ENCODE results near the gene SH3BP5L.

Gene SH3BP5L

GRCh38 chr1:248825136-248825535 is 579 bp downstream of the SH3BP5L start:
- DNase-seq = no peak

GRCh38 chr1:248824701-248825100 is 1.0 kb downstream of the SH3BP5L start:
- DNase-seq = no peak

- DNase-seq = no peak
Measured at GRCh38 chr1:248824301-248824700, 1.4 kb downstream of the SH3BP5L start.

- no peak for DNase-seq
Measured at GRCh38 chr1:248823517-248824001, 2.2 kb downstream of the SH3BP5L start.

- DNase-seq = no peak
Measured at GRCh38 chr1:248822148-248823032, 3.3 kb downstream of the SH3BP5L start.

GRCh38 chr1:248821641-248822040 is 4.1 kb downstream of the SH3BP5L start:
- DNase-seq = no peak

- DNase-seq = no peak
Measured at GRCh38 chr1:248821101-248821500, 4.6 kb downstream of the SH3BP5L start.

GRCh38 chr1:248820041-248820585 is 5.6 kb downstream of the SH3BP5L start:
- DNase-seq = no peak

- no peak for DNase-seq
Measured at GRCh38 chr1:248818505-248819374, 7.0 kb downstream of the SH3BP5L start.

- DNase-seq = no peak
Measured at GRCh38 chr1:248817065-248817464, 8.7 kb downstream of the SH3BP5L start.

- DNase-seq = no peak
Measured at GRCh38 chr1:248816042-248816851, 9.5 kb downstream of the SH3BP5L start.

GRCh38 chr1:248815407-248816034 is 10.2 kb downstream of the SH3BP5L start:
- DNase-seq = no peak

GRCh38 chr1:248814351-248814750 is 11.4 kb downstream of the SH3BP5L start:
- no peak for DNase-seq

- no peak for DNase-seq
Measured at GRCh38 chr1:248813546-248813945, 12.2 kb downstream of the SH3BP5L start.

- DNase-seq = no peak
Measured at GRCh38 chr1:248812736-248813425, 12.8 kb downstream of the SH3BP5L start.

- no peak for DNase-seq
Measured at GRCh38 chr1:248811514-248812490, 13.9 kb downstream of the SH3BP5L start.

- no peak for DNase-seq
Measured at GRCh38 chr1:248810727-248811513, 14.8 kb downstream of the SH3BP5L start.

GRCh38 chr1:248810000-248810726 is 15.6 kb downstream of the SH3BP5L start:
- no peak for DNase-seq

Data from activated gamma-delta T cell (primary cell).